Measurements from ENCODE around the gene KCNN3. TPM values are rescaled to one million over a fixed set of nuclear protein-coding genes. Genes with fewer than 3 reads are reported as not detected.

Gene KCNN3
- total RNA-seq, 1 donor = not detected

- no peak for DNase-seq (ENCODE audit: low read depth)
- TF ChIP-seq, protein P1, sequence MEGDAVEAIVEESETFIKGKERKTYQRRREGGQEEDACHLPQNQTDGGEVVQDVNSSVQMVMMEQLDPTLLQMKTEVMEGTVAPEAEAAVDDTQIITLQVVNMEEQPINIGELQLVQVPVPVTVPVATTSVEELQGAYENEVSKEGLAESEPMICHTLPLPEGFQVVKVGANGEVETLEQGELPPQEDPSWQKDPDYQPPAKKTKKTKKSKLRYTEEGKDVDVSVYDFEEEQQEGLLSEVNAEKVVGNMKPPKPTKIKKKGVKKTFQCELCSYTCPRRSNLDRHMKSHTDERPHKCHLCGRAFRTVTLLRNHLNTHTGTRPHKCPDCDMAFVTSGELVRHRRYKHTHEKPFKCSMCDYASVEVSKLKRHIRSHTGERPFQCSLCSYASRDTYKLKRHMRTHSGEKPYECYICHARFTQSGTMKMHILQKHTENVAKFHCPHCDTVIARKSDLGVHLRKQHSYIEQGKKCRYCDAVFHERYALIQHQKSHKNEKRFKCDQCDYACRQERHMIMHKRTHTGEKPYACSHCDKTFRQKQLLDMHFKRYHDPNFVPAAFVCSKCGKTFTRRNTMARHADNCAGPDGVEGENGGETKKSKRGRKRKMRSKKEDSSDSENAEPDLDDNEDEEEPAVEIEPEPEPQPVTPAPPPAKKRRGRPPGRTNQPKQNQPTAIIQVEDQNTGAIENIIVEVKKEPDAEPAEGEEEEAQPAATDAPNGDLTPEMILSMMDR (IDR thresholded peaks at IDR 0.05; ENCODE audit: insufficient read depth, low read depth, low read length) = no peak
- H3K4me3 ChIP-seq (ENCODE audit: low read depth, low read length) = no peak overlapping the region
These were observed 163.2 kb downstream of the KCNN3 start for GRCh38 chr1:154706851-154707250.

- TF ChIP-seq, protein P1 (IDR thresholded peaks at IDR 0.05; ENCODE audit: insufficient read depth, low read depth, low read length) = no peak
- no peak overlapping the region for H3K4me3 ChIP-seq (ENCODE audit: low read depth, low read length)
- DNase-seq (ENCODE audit: low read depth) = no peak
These were observed 164.5 kb downstream of the KCNN3 start for GRCh38 chr1:154705544-154705943.

GRCh38 chr1:154703170-154703569 lies 166.9 kb downstream of the KCNN3 start:
- no peak for DNase-seq (ENCODE audit: low read depth)
- H3K4me3 ChIP-seq (ENCODE audit: low read depth, low read length) = no peak overlapping the region
- TF ChIP-seq, protein P1 (IDR thresholded peaks at IDR 0.05; ENCODE audit: insufficient read depth, low read depth, low read length) = no peak

GRCh38 chr1:154698320-154699096 lies 171.6 kb downstream of the KCNN3 start:
- no peak for DNase-seq (ENCODE audit: low read depth)
- H3K4me3 ChIP-seq (ENCODE audit: low read depth, low read length) = no peak overlapping the region
- TF ChIP-seq, protein P1 (IDR thresholded peaks at IDR 0.05; ENCODE audit: insufficient read depth, low read depth, low read length) = no peak

GRCh38 chr1:154697710-154698109 lies 172.4 kb downstream of the KCNN3 start:
- DNase-seq (ENCODE audit: low read depth) = no peak
- H3K4me3 ChIP-seq (ENCODE audit: low read depth, low read length) = no peak overlapping the region
- TF ChIP-seq, protein P1 (IDR thresholded peaks at IDR 0.05; ENCODE audit: insufficient read depth, low read depth, low read length) = no peak

DNA sequence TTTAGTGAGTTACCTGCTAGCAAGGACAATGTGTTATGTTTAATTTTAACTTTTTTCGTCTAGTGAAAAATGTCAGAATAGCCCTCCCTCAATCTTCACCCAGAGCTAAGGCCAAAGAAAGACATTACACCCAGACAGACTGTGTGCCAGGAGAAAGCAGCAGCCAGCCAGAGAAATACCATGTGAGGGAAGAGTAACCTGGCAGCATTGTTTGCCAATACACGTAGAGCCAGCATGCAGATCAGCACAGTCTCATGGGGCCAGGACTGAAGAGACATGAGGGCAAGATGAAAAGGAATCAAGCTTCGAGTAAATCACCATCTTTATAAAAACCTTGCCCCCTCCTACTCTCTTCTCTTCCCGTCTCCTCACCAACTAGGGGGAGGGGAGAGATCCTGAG lies 173.6 kb downstream of the KCNN3 start:
- H3K4me3 ChIP-seq (ENCODE audit: low read depth, low read length) = no peak overlapping the region
- DNase-seq (ENCODE audit: low read depth) = no peak
- TF ChIP-seq, protein P1 (IDR thresholded peaks at IDR 0.05; ENCODE audit: insufficient read depth, low read depth, low read length) = no peak

DNA sequence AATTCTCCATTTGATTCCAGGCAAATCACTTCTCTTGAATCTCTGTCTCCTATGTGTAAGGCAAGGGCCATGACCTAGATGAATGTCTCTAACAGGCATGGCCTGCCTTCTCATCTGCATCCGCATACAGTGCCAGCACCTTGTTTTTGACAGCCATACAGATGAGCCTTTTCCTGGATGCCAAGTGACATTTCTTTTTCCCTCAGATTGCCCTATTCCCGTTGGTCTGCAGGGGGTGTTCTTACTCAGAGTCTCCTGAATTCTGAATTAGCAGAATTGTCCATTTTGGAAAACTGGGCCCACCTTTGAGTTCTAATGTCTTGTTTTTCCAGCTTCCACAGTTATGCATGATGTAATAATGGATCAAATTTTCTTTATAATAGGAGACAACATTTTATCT lies 174.1 kb downstream of the KCNN3 start:
- H3K4me3 ChIP-seq (ENCODE audit: low read depth, low read length) = no peak overlapping the region
- TF ChIP-seq, protein P1 (IDR thresholded peaks at IDR 0.05; ENCODE audit: insufficient read depth, low read depth, low read length) = peak; percentile 39
- no peak for DNase-seq (ENCODE audit: low read depth)
